ENCODE results near the gene POLD3.
"Not testable (repeated sequence)": the region's sequence is repeated elsewhere in the genome, so short reads cannot be mapped to it uniquely, and the experiment has no call there.

The POLD3 gene

DNA sequence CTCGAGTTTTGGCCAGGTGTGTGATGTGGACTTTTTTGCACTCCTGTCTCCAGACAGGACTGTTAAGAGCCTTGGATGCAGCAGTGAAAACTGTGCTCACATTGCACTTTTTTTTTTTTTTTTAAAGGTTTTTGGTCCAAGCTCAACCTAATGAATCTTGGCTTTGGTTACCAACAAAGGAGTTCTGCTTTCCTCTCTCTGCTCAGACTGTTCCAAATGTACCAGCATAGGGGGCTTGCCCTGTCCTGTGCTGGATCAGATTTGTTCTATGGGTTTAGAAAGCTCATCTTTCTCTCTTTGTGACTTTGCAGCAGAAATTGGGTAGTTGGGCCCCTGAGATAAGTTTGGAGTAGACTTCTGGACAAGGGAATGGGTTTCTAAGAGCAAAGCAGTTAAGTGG lies 45.3 kb downstream of the POLD3 start:
- Mint-ChIP-seq H3K4me1 (no peaks in the 10 kb centered on the region), H3K27me3 (no peaks in the 10 kb centered on the region), H3K9me3 (no peaks in the 10 kb centered on the region), H3K27ac (no peak overlapping the region), H3K36me3 (peaks cover 46% of the 10 kb centered on the region), H3K4me3 (no peak overlapping the region)
- ATAC-seq (ENCODE audit: low read depth), result no peak
- no peak for DNase-seq (ENCODE audit: low spot score in 2 of 2)

GRCh38 chr11:74638869-74639268 lies 46.5 kb downstream of the POLD3 start:
- H3K9me3 Mint-ChIP-seq, result no peaks in the 10 kb centered on the region
- H3K4me3 Mint-ChIP-seq, result no peak overlapping the region
- no peaks in the 10 kb centered on the region for H3K27me3 Mint-ChIP-seq
- no peak overlapping the region for H3K27ac Mint-ChIP-seq
- DNase-seq (ENCODE audit: low spot score in 2 of 2), result no peak
- no peaks in the 10 kb centered on the region for H3K4me1 Mint-ChIP-seq
- H3K36me3 Mint-ChIP-seq, result peaks cover 52% of the 10 kb centered on the region
- no peak for ATAC-seq (ENCODE audit: low read depth)

GRCh38 chr11:74639533-74639932 lies 47.2 kb downstream of the POLD3 start:
- H3K36me3 Mint-ChIP-seq, result peaks cover 52% of the 10 kb centered on the region
- DNase-seq (ENCODE audit: low spot score in 2 of 2) (no peak), ATAC-seq (ENCODE audit: low read depth) (no peak)
- H3K4me1 Mint-ChIP-seq, result no peaks in the 10 kb centered on the region
- H3K27ac Mint-ChIP-seq, result no peak overlapping the region
- H3K27me3 Mint-ChIP-seq, result no peaks in the 10 kb centered on the region
- H3K4me3 Mint-ChIP-seq, result no peak overlapping the region
- H3K9me3 Mint-ChIP-seq, result no peaks in the 10 kb centered on the region

DNA sequence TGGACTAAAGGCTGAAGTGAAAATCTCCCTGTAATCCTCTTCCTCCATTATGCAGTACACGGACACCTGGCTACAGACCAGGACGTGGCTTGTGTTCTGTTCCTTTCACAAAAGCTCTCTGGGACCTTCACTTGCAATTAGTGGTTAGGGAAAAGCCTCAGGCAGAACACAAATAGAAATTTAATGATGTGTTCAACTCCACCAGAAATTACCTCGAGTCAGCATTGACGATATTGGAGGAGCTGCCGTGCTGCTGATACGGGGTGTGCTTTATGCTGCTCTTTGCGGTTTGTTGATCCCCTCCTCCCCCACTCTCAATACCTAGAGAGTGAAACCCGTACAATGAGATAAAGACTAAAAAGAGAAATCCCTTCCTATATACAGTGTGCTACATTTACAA lies 48.9 kb downstream of the POLD3 start:
- no peak overlapping the region for H3K27ac Mint-ChIP-seq
- ATAC-seq (ENCODE audit: low read depth), result no peak
- no peaks in the 10 kb centered on the region for H3K27me3 Mint-ChIP-seq
- no peak for DNase-seq (ENCODE audit: low spot score in 2 of 2)
- no peak overlapping the region for H3K4me3 Mint-ChIP-seq
- no peaks in the 10 kb centered on the region for H3K4me1 Mint-ChIP-seq
- no peaks in the 10 kb centered on the region for H3K9me3 Mint-ChIP-seq
- peaks cover 45% of the 10 kb centered on the region for H3K36me3 Mint-ChIP-seq

DNA sequence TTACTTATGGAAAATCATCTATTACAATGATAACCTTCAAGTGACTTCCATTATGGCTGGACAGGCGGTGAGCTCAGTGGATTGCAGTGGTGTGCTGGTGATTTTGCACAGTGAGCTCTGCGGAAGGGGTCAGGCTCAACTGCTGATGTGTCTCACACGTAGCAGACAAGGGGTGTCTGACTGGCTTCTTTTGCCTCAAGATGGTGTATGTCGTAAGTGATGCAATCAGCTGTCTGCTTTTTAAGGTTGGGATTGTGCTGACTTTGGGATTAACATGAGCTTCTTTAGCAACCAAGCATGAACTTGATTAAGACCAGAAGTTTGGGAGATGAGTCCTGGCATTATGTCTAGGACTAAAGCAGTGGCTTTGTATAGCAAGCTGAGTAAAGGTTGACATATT lies 49.5 kb downstream of the POLD3 start:
- no peak for DNase-seq (ENCODE audit: low spot score in 2 of 2)
- Mint-ChIP-seq H3K27ac (no peak overlapping the region), H3K27me3 (no peaks in the 10 kb centered on the region), H3K4me1 (no peaks in the 10 kb centered on the region), H3K9me3 (no peaks in the 10 kb centered on the region), H3K36me3 (peaks cover 43% of the 10 kb centered on the region), H3K4me3 (no peak overlapping the region)
- ATAC-seq (ENCODE audit: low read depth), result no peak

DNA sequence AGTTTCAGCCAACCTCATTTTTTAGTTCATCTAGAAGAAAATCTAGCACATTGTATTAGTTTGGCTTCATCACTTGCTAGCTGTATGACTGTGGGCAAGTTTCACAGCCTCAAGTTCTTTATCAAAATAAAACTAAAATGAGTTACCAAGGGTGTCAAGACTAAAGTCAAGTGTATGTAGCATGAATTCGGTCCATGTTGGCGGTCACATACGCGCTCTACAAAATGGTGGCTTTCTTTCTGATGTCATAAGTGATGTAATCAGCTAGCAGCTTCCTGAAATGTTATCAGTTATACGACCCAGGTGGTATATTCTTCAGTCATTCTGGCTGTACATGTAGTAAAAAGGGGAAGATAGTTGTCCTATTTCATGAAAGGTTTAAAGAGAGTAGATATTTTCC lies 50.5 kb downstream of the POLD3 start:
- Mint-ChIP-seq H3K4me3 (no peak overlapping the region), H3K27ac (no peak overlapping the region)

DNA sequence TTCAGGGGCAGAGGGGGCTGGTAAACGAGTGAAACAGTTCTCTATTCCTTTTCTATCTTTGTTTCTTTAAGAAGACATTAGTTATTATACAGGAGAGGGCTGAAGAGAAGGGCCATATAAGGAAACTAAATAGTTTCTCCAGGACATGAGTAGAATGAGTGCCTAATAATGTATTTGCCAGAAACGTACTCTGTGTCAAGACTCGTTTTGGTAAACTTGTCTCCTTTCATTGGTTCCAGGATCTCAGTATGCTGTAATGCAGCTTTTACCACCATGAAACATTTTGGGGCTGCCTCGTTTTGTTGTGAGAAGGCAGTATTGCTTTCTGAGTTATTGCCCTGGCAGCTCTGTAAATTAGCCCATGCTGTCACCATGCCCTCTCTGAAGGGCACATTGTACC lies 51.7 kb downstream of the POLD3 start:
- DNase-seq (ENCODE audit: low spot score in 2 of 2) (no peak), ATAC-seq (ENCODE audit: low read depth) (no peak)
- Mint-ChIP-seq H3K27me3 (no peaks in the 10 kb centered on the region), H3K27ac (no peak overlapping the region), H3K4me3 (no peak overlapping the region), H3K36me3 (peaks cover 37% of the 10 kb centered on the region), H3K4me1 (no peaks in the 10 kb centered on the region), H3K9me3 (no peaks in the 10 kb centered on the region)

More for the DNA sequence above, 50.5 kb downstream of the POLD3 start:
- Mint-ChIP-seq H3K4me1 (no peaks in the 10 kb centered on the region), H3K36me3 (peaks cover 38% of the 10 kb centered on the region), H3K27me3 (no peaks in the 10 kb centered on the region), H3K9me3 (no peaks in the 10 kb centered on the region)
- ATAC-seq (ENCODE audit: low read depth) (no peak), DNase-seq (ENCODE audit: low spot score in 2 of 2) (no peak)

DNA sequence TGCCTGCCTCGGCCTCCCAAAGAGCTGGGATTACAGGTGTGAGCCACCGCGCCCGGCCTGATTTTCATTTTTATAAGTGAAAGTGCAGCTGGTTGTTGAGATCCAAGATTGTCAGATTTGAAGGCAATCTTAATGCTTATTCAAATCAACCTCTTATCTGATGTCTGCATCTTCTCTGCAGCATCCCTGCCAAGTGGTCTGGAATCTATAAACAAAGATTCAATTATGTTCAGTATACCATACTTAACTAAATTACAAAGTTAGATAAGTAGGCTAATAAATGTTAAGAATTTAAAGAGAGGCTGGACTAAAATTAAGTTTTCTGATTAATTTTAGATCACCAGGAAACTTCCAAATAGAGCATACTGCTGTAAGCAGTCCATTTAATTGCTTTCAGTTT lies 53.8 kb downstream of the POLD3 start:
- no peak overlapping the region for H3K27ac Mint-ChIP-seq
- peaks cover 36% of the 10 kb centered on the region for H3K36me3 Mint-ChIP-seq
- no peaks in the 10 kb centered on the region for H3K9me3 Mint-ChIP-seq
- no peaks in the 10 kb centered on the region for H3K4me1 Mint-ChIP-seq
- DNase-seq (ENCODE audit: low spot score in 2 of 2) (no peak), ATAC-seq (ENCODE audit: low read depth) (no peak)
- H3K4me3 Mint-ChIP-seq, result no peak overlapping the region
- no peaks in the 10 kb centered on the region for H3K27me3 Mint-ChIP-seq

- peaks cover 34% of the 10 kb centered on the region for H3K36me3 Mint-ChIP-seq
- no peaks in the 10 kb centered on the region for H3K27me3 Mint-ChIP-seq
- no peaks in the 10 kb centered on the region for H3K4me1 Mint-ChIP-seq
- H3K4me3 Mint-ChIP-seq, result no peak overlapping the region
- DNase-seq (ENCODE audit: low spot score in 2 of 2), result no peak
- ATAC-seq (ENCODE audit: low read depth), result no peak
- H3K27ac Mint-ChIP-seq, result no peak overlapping the region
- peaks cover 1% of the 10 kb centered on the region for H3K9me3 Mint-ChIP-seq
Measured at GRCh38 chr11:74646954-74647353, 54.6 kb downstream of the POLD3 start.

GRCh38 chr11:74647404-74647803 lies 55.0 kb downstream of the POLD3 start:
- DNase-seq (ENCODE audit: low spot score in 2 of 2) (no peak), ATAC-seq (ENCODE audit: low read depth) (no peak)
- H3K4me1 Mint-ChIP-seq, result no peaks in the 10 kb centered on the region
- no peaks in the 10 kb centered on the region for H3K27me3 Mint-ChIP-seq
- no peak overlapping the region for H3K4me3 Mint-ChIP-seq
- peaks cover 1% of the 10 kb centered on the region for H3K9me3 Mint-ChIP-seq
- H3K27ac Mint-ChIP-seq, result no peak overlapping the region
- peaks cover 34% of the 10 kb centered on the region for H3K36me3 Mint-ChIP-seq

- Mint-ChIP-seq H3K36me3 (peaks cover 32% of the 10 kb centered on the region), H3K9me3 (peaks cover 1% of the 10 kb centered on the region), H3K4me1 (no peaks in the 10 kb centered on the region), H3K4me3 (no peak overlapping the region), H3K27me3 (no peaks in the 10 kb centered on the region), H3K27ac (no peak overlapping the region)
- ATAC-seq (ENCODE audit: low read depth) (no peak), DNase-seq (ENCODE audit: low spot score in 2 of 2) (no peak)
Measured at GRCh38 chr11:74647831-74648230, 55.4 kb downstream of the POLD3 start.

GRCh38 chr11:74648894-74649293 lies 56.5 kb downstream of the POLD3 start:
- peaks cover 1% of the 10 kb centered on the region for H3K9me3 Mint-ChIP-seq
- H3K4me1 Mint-ChIP-seq, result no peaks in the 10 kb centered on the region
- ATAC-seq (ENCODE audit: low read depth), result no peak
- no peak overlapping the region for H3K4me3 Mint-ChIP-seq
- no peaks in the 10 kb centered on the region for H3K27me3 Mint-ChIP-seq
- H3K27ac Mint-ChIP-seq, result no peak overlapping the region
- peaks cover 33% of the 10 kb centered on the region for H3K36me3 Mint-ChIP-seq
- DNase-seq (ENCODE audit: low spot score in 2 of 2), result no peak

DNA sequence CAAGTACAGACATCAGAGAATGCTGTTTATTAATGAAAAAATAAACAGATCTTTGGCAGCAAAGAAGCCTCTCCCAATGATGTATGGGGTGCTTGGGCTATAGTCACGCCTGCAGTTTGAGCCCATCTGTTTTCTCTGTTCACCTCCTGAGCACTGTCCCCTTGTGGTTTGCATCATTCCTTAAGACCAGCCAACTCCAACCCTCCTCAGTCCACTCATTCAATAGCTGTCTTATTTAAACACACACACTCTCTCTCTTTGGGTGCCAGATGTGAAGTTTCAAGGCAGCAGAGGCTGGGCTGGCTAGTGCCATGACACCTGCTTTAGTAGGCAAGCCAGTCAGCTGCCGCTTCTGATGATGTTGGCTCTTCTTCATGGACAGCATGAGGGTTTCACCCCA lies 58.1 kb downstream of the POLD3 start:
- H3K36me3 Mint-ChIP-seq, result peaks cover 37% of the 10 kb centered on the region
- no peak for ATAC-seq (ENCODE audit: low read depth)

GRCh38 chr11:74654976-74655375 lies 62.6 kb downstream of the POLD3 start:
- DNase-seq (ENCODE audit: low spot score in 2 of 2), result no peak
- H3K4me3 Mint-ChIP-seq, result no peak overlapping the region
- H3K27me3 Mint-ChIP-seq, result no peaks in the 10 kb centered on the region

More for the DNA sequence above, 58.1 kb downstream of the POLD3 start:
- no peak for DNase-seq (ENCODE audit: low spot score in 2 of 2)
- Mint-ChIP-seq H3K27ac (no peak overlapping the region), H3K4me3 (no peak overlapping the region), H3K9me3 (peaks cover 3% of the 10 kb centered on the region), H3K27me3 (no peaks in the 10 kb centered on the region), H3K4me1 (no peaks in the 10 kb centered on the region)

GRCh38 chr11:74659124-74659523 lies 66.7 kb downstream of the POLD3 start:
- not testable (repeated sequence) for ATAC-seq (ENCODE audit: low read depth); H3K4me1 Mint-ChIP-seq

More at GRCh38 chr11:74654976-74655375, 62.6 kb downstream of the POLD3 start:
- ATAC-seq (ENCODE audit: low read depth), result no peak
- H3K27ac Mint-ChIP-seq, result no peak overlapping the region
- H3K36me3 Mint-ChIP-seq, result peaks cover 48% of the 10 kb centered on the region
- peaks cover 16% of the 10 kb centered on the region for H3K9me3 Mint-ChIP-seq
- no peaks in the 10 kb centered on the region for H3K4me1 Mint-ChIP-seq

More at GRCh38 chr11:74659124-74659523, 66.7 kb downstream of the POLD3 start:
- H3K27me3 Mint-ChIP-seq; H3K27ac Mint-ChIP-seq; H3K4me3 Mint-ChIP-seq; DNase-seq (ENCODE audit: low spot score in 2 of 2): not testable (repeated sequence)
- H3K36me3 Mint-ChIP-seq, result peaks cover 36% of the 10 kb centered on the region
- peaks cover 22% of the 10 kb centered on the region for H3K9me3 Mint-ChIP-seq

Data from memory B cell (primary cell).